ENCODE data around the gene SMIM15.

SMIM15 gene

GRCh38 chr5:61148515-61148914 is 13.8 kb downstream of the SMIM15 start:
- no peak for TF ChIP-seq REST (IDR thresholded peaks at IDR 0.05; ENCODE audit: insufficient read depth in 1 of 2, low read depth in 2 of 2, low read length in 2 of 2)
- no peak for TF ChIP-seq FOXP2 (optimal IDR thresholded peaks at IDR 0.05; ENCODE audit: borderline replicate concordance, extremely low read depth, extremely low read length, insufficient read depth)
- no peak for TF ChIP-seq POLR2AphosphoS5 (IDR thresholded peaks at IDR 0.05; ENCODE audit: low read depth, low read length)
- no peak for TF ChIP-seq TAF1 (IDR thresholded peaks at IDR 0.05; ENCODE audit: borderline replicate concordance, insufficient read depth, low read length)
- TF ChIP-seq SIN3A (IDR thresholded peaks at IDR 0.05; ENCODE audit: borderline replicate concordance, insufficient read depth, low read length) = no peak

GRCh38 chr5:61142811-61143210 is 19.5 kb downstream of the SMIM15 start:
- TF ChIP-seq POLR2AphosphoS5 (IDR thresholded peaks at IDR 0.05; ENCODE audit: low read depth, low read length) (no peak), SIN3A (IDR thresholded peaks at IDR 0.05; ENCODE audit: borderline replicate concordance, insufficient read depth, low read length) (no peak), TAF1 (IDR thresholded peaks at IDR 0.05; ENCODE audit: borderline replicate concordance, insufficient read depth, low read length) (no peak), REST (IDR thresholded peaks at IDR 0.05; ENCODE audit: insufficient read depth in 1 of 2, low read depth in 2 of 2, low read length in 2 of 2) (no peak), FOXP2 (optimal IDR thresholded peaks at IDR 0.05; ENCODE audit: borderline replicate concordance, extremely low read depth, extremely low read length, insufficient read depth) (no peak)

GRCh38 chr5:61142391-61142790 is 19.9 kb downstream of the SMIM15 start:
- TF ChIP-seq TAF1 (IDR thresholded peaks at IDR 0.05; ENCODE audit: borderline replicate concordance, insufficient read depth, low read length) (no peak), FOXP2 (optimal IDR thresholded peaks at IDR 0.05; ENCODE audit: borderline replicate concordance, extremely low read depth, extremely low read length, insufficient read depth) (no peak), SIN3A (IDR thresholded peaks at IDR 0.05; ENCODE audit: borderline replicate concordance, insufficient read depth, low read length) (no peak), REST (IDR thresholded peaks at IDR 0.05; ENCODE audit: insufficient read depth in 1 of 2, low read depth in 2 of 2, low read length in 2 of 2) (no peak), POLR2AphosphoS5 (IDR thresholded peaks at IDR 0.05; ENCODE audit: low read depth, low read length) (no peak)

- no peak for TF ChIP-seq FOXP2 (optimal IDR thresholded peaks at IDR 0.05; ENCODE audit: borderline replicate concordance, extremely low read depth, extremely low read length, insufficient read depth)
Measured at GRCh38 chr5:61141801-61142200, 20.5 kb downstream of the SMIM15 start.

- no peak for TF ChIP-seq POLR2AphosphoS5 (IDR thresholded peaks at IDR 0.05; ENCODE audit: low read depth, low read length)
Measured at GRCh38 chr5:61139931-61140330, 22.3 kb downstream of the SMIM15 start.

- no peak for TF ChIP-seq REST (IDR thresholded peaks at IDR 0.05; ENCODE audit: insufficient read depth in 1 of 2, low read depth in 2 of 2, low read length in 2 of 2)
- no peak for TF ChIP-seq POLR2AphosphoS5 (IDR thresholded peaks at IDR 0.05; ENCODE audit: low read depth, low read length)
- no peak for TF ChIP-seq SIN3A (IDR thresholded peaks at IDR 0.05; ENCODE audit: borderline replicate concordance, insufficient read depth, low read length)
- TF ChIP-seq TAF1 (IDR thresholded peaks at IDR 0.05; ENCODE audit: borderline replicate concordance, insufficient read depth, low read length) = no peak
- TF ChIP-seq FOXP2 (optimal IDR thresholded peaks at IDR 0.05; ENCODE audit: borderline replicate concordance, extremely low read depth, extremely low read length, insufficient read depth) = no peak
Measured at GRCh38 chr5:61139094-61139873, 23.0 kb downstream of the SMIM15 start.
